Nephron progenitor cell (in vitro differentiated cells): ENCODE results near the gene KMT2C.
"Not testable (repeated sequence)": the region's sequence is repeated elsewhere in the genome, so short reads cannot be mapped to it uniquely, and the experiment has no call there.

Source experiments
- DNase-seq: peaks from one replicate; pipeline ENCODE4 v3.0.0; 2021
- H3K27ac Mint-ChIP-seq: 2 replicates; pipeline ENCODE4 v1.8.0; 2021; ENCODE audit warnings: mild to moderate bottlenecking, moderate library complexity, mixed read lengths
- H3K27me3 Mint-ChIP-seq: 2 replicates; pipeline ENCODE4 v1.8.0; 2021; ENCODE audit warnings: mild to moderate bottlenecking, low read depth, mixed read lengths; ENCODE audit not compliant: poor library complexity
- H3K36me3 Mint-ChIP-seq: 2 replicates; pipeline ENCODE4 v1.8.0; 2021; ENCODE audit warnings: low read depth, mixed read lengths
- H3K4me1 Mint-ChIP-seq: 2 replicates; pipeline ENCODE4 v1.8.0; 2021; ENCODE audit warnings: mixed read lengths
- H3K4me3 Mint-ChIP-seq: 2 replicates; pipeline ENCODE4 v1.8.0; 2021; ENCODE audit warnings: mild to moderate bottlenecking, moderate library complexity, mixed read lengths
- H3K9me3 Mint-ChIP-seq: 2 replicates; pipeline ENCODE4 v1.8.0; 2021; ENCODE audit warnings: mild to moderate bottlenecking, moderate library complexity, mixed read lengths
- CTCF ChIP-seq: fragments of 200-600 bp; sonication (generic); IDR thresholded peaks from 2 replicates; pipeline ENCODE4 v1.5.0; 2021; ENCODE audit warnings: antibody characterized with exemption

The KMT2C gene

GRCh38 chr7:152292897-152293296, 142.9 kb downstream of the KMT2C start:
- no peak overlapping the region for H3K4me3 Mint-ChIP-seq
- H3K4me1 Mint-ChIP-seq = no peaks in the 10 kb centered on the region
- peaks cover 36% of the 10 kb centered on the region for H3K9me3 Mint-ChIP-seq
- H3K36me3 Mint-ChIP-seq = peaks cover 61% of the 10 kb centered on the region
- TF ChIP-seq CTCF = no peak
- H3K27me3 Mint-ChIP-seq = peaks cover 4% of the 10 kb centered on the region
- no peak overlapping the region for H3K27ac Mint-ChIP-seq
- no peak for DNase-seq

DNA sequence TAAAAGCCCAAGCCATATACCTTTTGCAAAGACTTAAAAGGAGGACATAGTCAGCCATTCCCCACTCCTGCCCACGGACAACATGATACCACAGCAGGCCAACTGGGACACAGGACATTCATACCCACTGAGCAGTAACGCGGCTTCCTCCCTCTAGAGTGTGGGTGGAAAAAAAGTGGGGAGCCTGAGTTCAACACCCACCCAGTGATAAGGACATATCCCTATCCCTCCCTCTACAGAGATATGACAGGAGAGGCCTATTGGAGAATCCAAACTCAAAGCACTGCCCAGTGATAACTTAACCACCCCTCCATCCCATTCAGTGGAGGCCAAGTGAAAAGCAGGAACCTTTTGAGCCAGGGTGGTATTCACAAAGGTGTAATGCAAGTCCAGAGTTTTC, 148.8 kb downstream of the KMT2C start:
- Mint-ChIP-seq H3K9me3 (peaks cover 39% of the 10 kb centered on the region), H3K36me3 (peaks cover 15% of the 10 kb centered on the region)
- not testable (repeated sequence) for H3K27ac Mint-ChIP-seq

DNA sequence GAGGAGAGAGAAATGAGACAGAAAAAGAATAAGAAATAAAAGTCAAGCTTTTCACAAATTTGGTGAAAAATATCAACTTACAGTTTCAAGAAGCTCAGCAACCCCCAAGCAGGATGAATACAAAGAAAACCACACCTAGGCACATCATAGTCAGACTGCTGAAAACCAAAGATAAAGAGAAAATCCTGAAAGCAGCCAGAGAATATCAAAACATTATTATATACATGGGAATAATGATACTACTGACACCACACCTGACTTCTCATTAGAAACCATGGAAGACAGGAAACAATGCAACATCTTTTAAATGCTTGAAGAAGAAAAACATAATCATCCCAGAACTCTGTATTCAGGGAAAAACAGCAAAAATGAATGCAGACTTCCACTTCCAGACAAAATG, 149.6 kb downstream of the KMT2C start:
- not testable (repeated sequence) for H3K4me3 Mint-ChIP-seq, DNase-seq, H3K36me3 Mint-ChIP-seq, H3K27me3 Mint-ChIP-seq, H3K4me1 Mint-ChIP-seq, H3K27ac Mint-ChIP-seq
- peaks cover 35% of the 10 kb centered on the region for H3K9me3 Mint-ChIP-seq

More for the DNA sequence above, 148.8 kb downstream of the KMT2C start:
- not testable (repeated sequence) for H3K27me3 Mint-ChIP-seq, DNase-seq, H3K4me1 Mint-ChIP-seq, H3K4me3 Mint-ChIP-seq

DNA sequence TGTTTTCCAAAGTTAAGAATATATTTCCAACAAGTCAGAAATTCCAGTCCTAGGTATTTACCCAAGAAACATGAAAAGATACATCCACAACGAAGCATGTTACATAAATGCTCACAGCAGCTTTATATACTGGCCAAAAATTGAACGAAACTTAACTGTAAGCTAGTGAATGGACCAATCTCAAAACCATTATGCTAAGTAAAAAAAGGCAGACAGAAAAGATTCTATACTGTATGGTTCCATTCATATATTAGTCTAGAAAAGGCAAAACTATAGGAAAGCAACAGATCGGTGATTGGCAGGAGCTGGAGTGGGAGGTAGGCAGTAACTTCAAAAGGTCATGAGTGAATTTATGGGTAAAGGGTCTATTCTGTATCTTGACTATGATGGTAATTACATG, 150.8 kb downstream of the KMT2C start:
- not testable (repeated sequence) for DNase-seq, H3K27me3 Mint-ChIP-seq, H3K4me3 Mint-ChIP-seq, H3K4me1 Mint-ChIP-seq, H3K36me3 Mint-ChIP-seq, H3K27ac Mint-ChIP-seq
- peaks cover 26% of the 10 kb centered on the region for H3K9me3 Mint-ChIP-seq

DNA sequence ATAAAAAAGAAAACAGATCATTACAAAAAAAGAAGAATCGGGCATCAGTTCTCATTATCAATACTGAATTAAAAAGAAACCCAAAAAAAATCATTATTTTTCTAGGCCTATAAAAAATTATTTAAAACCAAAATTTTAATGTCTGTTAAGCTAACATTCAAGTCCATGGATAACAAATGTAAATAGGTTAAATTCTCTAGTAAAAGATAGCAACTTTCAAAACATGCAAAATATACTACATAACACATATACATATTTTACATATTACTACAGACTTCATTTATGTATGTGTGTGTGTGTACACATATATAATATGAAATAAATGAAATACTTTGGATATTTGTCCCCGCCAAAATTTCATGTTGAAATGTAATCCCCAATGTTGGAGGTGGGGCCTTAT, 158.1 kb downstream of the KMT2C start:
- peaks cover 15% of the 10 kb centered on the region for H3K36me3 Mint-ChIP-seq
- not testable (repeated sequence) for H3K27ac Mint-ChIP-seq, H3K4me3 Mint-ChIP-seq, H3K27me3 Mint-ChIP-seq, H3K9me3 Mint-ChIP-seq, DNase-seq, H3K4me1 Mint-ChIP-seq

GRCh38 chr7:152270427-152270826, 165.4 kb downstream of the KMT2C start:
- H3K4me3 Mint-ChIP-seq, H3K36me3 Mint-ChIP-seq, H3K4me1 Mint-ChIP-seq, DNase-seq, H3K9me3 Mint-ChIP-seq, H3K27ac Mint-ChIP-seq, H3K27me3 Mint-ChIP-seq: not testable (repeated sequence)

DNA sequence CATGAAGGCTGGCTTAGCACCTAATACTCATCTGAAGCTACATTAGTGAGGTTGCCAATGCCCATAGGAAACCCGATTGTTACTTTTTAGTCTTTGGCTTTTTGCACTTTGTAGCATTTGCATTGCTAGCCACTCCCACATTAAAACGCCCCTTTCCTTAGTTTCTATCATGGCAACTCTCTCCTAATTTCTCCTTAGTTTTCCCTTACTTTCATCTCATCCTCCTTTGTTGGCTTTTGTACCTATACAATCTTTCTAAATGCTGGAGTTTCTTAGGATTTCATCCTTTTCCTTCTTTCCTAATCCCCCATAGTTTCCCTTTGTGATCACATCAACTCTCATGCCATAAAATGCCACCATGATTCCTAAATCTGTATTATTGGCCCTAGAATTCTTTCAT, 168.9 kb downstream of the KMT2C start:
- not testable (repeated sequence) for H3K27ac Mint-ChIP-seq, DNase-seq, H3K9me3 Mint-ChIP-seq, H3K27me3 Mint-ChIP-seq, H3K4me1 Mint-ChIP-seq, H3K4me3 Mint-ChIP-seq
- H3K36me3 Mint-ChIP-seq = peaks cover 24% of the 10 kb centered on the region

- H3K9me3 Mint-ChIP-seq, H3K27ac Mint-ChIP-seq, H3K4me3 Mint-ChIP-seq, H3K27me3 Mint-ChIP-seq, DNase-seq, H3K4me1 Mint-ChIP-seq: not testable (repeated sequence)
- H3K36me3 Mint-ChIP-seq = peaks cover 37% of the 10 kb centered on the region
Observed at GRCh38 chr7:152264915-152265314, 170.9 kb downstream of the KMT2C start.

DNA sequence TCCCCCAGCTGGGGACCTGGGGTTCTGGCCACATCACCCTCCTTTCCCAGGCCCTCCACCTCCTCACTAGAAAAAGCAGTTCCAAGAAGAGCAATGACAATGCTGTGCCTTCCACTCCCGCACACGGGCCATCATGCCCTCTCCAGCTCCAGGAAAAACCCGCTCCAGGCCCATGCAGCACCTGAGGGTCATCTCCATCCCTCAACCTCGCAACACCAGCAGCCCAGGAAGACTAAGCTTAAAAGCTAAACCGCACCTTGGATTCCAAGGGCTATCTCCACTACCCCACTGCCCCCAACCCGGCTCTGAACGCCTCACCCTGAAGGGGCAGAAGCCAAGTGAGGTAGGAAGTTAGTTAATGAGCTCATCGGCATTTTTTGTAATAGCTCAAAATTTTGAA, 173.7 kb downstream of the KMT2C start:
- not testable (repeated sequence) for H3K27ac Mint-ChIP-seq, DNase-seq, H3K27me3 Mint-ChIP-seq, H3K4me1 Mint-ChIP-seq, H3K4me3 Mint-ChIP-seq, H3K9me3 Mint-ChIP-seq
- peaks cover 45% of the 10 kb centered on the region for H3K36me3 Mint-ChIP-seq

DNA sequence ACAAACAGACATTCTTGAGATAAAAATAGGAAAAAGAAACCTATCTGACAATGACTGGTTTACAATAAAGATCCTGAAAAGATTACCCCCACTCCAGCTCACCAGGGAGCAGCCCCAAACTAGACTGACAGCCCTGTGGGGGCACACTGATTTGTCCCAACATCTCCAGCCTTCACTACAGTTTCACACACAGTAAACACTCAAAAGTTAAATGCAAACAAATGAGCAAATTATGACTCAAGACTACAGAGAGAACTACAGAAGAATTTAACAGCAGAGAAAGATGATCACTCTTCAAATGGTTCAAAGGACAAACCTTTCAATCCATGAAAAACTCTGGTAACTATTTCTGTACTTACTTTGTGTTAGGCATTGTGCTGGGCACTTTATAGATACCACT, 176.2 kb downstream of the KMT2C start:
- peak overlapping the region; percentile 6 for H3K27ac Mint-ChIP-seq
- H3K36me3 Mint-ChIP-seq = peaks cover 52% of the 10 kb centered on the region
- DNase-seq, H3K4me3 Mint-ChIP-seq, H3K27me3 Mint-ChIP-seq, H3K4me1 Mint-ChIP-seq, H3K9me3 Mint-ChIP-seq: not testable (repeated sequence)

DNA sequence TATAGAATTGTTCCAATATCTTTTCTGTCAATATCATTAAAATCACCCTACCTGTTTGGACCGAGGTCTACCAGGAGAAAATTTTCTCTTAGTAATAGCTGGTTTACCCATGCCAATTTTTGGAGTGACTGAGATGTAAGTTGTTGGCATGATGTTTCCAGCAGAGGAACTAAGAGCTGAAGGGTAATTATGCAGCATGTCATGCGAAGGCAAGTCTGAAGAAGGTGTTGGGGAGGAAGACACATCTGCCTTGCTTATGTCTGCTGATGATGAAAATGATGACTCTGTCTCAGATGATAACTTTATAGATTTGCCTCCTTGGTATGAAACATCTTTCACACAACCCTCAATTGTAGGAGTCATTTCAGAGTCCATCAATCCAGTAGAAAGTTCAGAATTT, 188.0 kb downstream of the KMT2C start:
- H3K27me3 Mint-ChIP-seq, H3K4me3 Mint-ChIP-seq, DNase-seq, H3K27ac Mint-ChIP-seq, H3K4me1 Mint-ChIP-seq, H3K9me3 Mint-ChIP-seq: not testable (repeated sequence)
- H3K36me3 Mint-ChIP-seq = peaks cover 54% of the 10 kb centered on the region

- H3K27ac Mint-ChIP-seq, H3K27me3 Mint-ChIP-seq, DNase-seq, H3K4me3 Mint-ChIP-seq, H3K9me3 Mint-ChIP-seq, H3K4me1 Mint-ChIP-seq: not testable (repeated sequence)
- H3K36me3 Mint-ChIP-seq = peaks cover 36% of the 10 kb centered on the region
Observed at GRCh38 chr7:152245417-152245816, 190.4 kb downstream of the KMT2C start.

GRCh38 chr7:152243464-152243863, 192.3 kb downstream of the KMT2C start:
- DNase-seq, H3K4me1 Mint-ChIP-seq, H3K4me3 Mint-ChIP-seq, H3K27ac Mint-ChIP-seq, H3K9me3 Mint-ChIP-seq, H3K27me3 Mint-ChIP-seq: not testable (repeated sequence)
- H3K36me3 Mint-ChIP-seq = peaks cover 22% of the 10 kb centered on the region

DNA sequence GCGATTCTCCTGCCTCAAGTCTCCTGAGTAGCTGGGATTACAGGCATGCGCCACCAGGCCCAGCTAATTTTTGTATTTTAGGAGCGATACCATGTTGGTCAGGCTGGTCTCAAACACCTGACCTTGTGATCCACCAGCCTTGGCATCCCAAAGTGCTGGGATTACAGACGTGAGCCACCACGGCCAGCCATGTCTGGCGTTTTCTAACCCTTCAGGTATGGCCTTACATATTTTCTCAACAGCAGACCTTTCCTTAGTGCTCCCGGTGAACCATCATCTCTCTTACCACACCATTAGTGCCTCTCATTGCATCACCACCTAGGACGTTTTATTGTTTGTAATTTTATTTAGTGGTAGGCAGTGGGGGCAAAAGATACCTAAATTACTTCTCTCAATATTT, 194.5 kb downstream of the KMT2C start:
- DNase-seq, H3K9me3 Mint-ChIP-seq, H3K4me1 Mint-ChIP-seq, H3K27me3 Mint-ChIP-seq, H3K4me3 Mint-ChIP-seq: not testable (repeated sequence)
- Mint-ChIP-seq H3K27ac (peak overlapping the region; percentile 52), H3K36me3 (peaks cover 26% of the 10 kb centered on the region)

DNA sequence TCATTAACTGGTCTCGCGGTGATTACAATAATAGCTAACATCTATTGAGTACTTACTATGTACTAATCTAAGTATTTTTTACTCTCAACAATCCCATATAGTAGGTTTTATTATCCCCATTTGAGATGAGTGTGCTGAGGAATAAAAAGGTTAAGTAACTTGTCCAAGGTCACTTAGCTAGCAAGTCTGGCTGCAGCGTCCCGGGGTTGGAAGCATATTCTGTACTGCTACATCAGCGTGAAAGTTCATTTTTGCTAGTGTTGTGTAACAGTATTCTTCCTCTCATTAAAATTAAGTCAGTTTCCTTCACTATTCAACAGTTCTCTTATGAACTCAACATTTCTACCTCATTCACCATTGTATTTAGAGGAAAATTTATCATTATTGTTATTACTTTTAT, 199.5 kb downstream of the KMT2C start:
- DNase-seq, H3K4me3 Mint-ChIP-seq, H3K9me3 Mint-ChIP-seq, H3K27ac Mint-ChIP-seq, H3K4me1 Mint-ChIP-seq, H3K27me3 Mint-ChIP-seq: not testable (repeated sequence)
- peaks cover 42% of the 10 kb centered on the region for H3K36me3 Mint-ChIP-seq
